Measurements from ENCODE around the gene NPAS3.

GRCh38 chr14:33742166-33742565 is 803.5 kb downstream of the NPAS3 start:
- TF ChIP-seq GATA2 (IDR thresholded peaks at IDR 0.05; ENCODE audit: low read depth, low read length) (no peak), GATA3 (IDR thresholded peaks at IDR 0.05; ENCODE audit: low read depth, low read length) (no peak)
